HG03521 (cell line): ENCODE results near the gene CHN1.

Experiments used
- ATAC-seq: cut with Tn5 transposase; IDR thresholded peaks from one replicate; pipeline ENCODE4 v1.9.1; 2021; ENCODE audit warnings: mild to moderate bottlenecking, moderate library complexity; ENCODE audit not compliant: unreplicated experiment

Gene CHN1

GRCh38 chr2:174830561-174830960 is 174.6 kb downstream of the CHN1 start:
- no peak for ATAC-seq

GRCh38 chr2:174829550-174829949 is 175.6 kb downstream of the CHN1 start:
- no peak for ATAC-seq

GRCh38 chr2:174827371-174828369 is 177.5 kb downstream of the CHN1 start:
- no peak for ATAC-seq

- ATAC-seq = no peak
Observed at GRCh38 chr2:174826051-174826450, 179.1 kb downstream of the CHN1 start.

GRCh38 chr2:174824068-174824467 is 181.1 kb downstream of the CHN1 start:
- ATAC-seq = no peak

- no peak for ATAC-seq
Observed at GRCh38 chr2:174821628-174822027, 183.6 kb downstream of the CHN1 start.

- no peak for ATAC-seq
Observed at GRCh38 chr2:174820361-174820760, 184.8 kb downstream of the CHN1 start.

GRCh38 chr2:174815526-174815925 is 189.7 kb downstream of the CHN1 start:
- ATAC-seq = no peak

- ATAC-seq = no peak
Observed at GRCh38 chr2:174812037-174812436, 193.1 kb downstream of the CHN1 start.

GRCh38 chr2:174807931-174808330 is 197.2 kb downstream of the CHN1 start:
- ATAC-seq = no peak

- no peak for ATAC-seq
Observed at GRCh38 chr2:174805803-174806202, 199.4 kb downstream of the CHN1 start.

- ATAC-seq = no peak
Observed at GRCh38 chr2:174802459-174802858, 202.7 kb downstream of the CHN1 start.

- no peak for ATAC-seq
Observed at GRCh38 chr2:174800436-174801205, 204.6 kb downstream of the CHN1 start.

- ATAC-seq = no peak
Observed at GRCh38 chr2:174798801-174799200, 206.4 kb downstream of the CHN1 start.

- no peak for ATAC-seq
Observed at GRCh38 chr2:174797781-174798276, 207.4 kb downstream of the CHN1 start.

- no peak for ATAC-seq
Observed at GRCh38 chr2:174796319-174796771, 208.8 kb downstream of the CHN1 start.

GRCh38 chr2:174794851-174795374 is 210.3 kb downstream of the CHN1 start:
- no peak for ATAC-seq

GRCh38 chr2:174792309-174793025 is 212.7 kb downstream of the CHN1 start:
- ATAC-seq = no peak

GRCh38 chr2:174791746-174792280 is 213.4 kb downstream of the CHN1 start:
- ATAC-seq = no peak

GRCh38 chr2:174791020-174791419 is 214.2 kb downstream of the CHN1 start:
- ATAC-seq = no peak
